GM23248 (cell line): Measurements from ENCODE around the gene KNDC1.

ENCODE experiments used
- EZH2 ChIP-seq: fragments of 200-600 bp; sonication (generic); IDR thresholded peaks from 2 replicates; pipeline ENCODE4 v1.6.1; 2018; ENCODE audit warnings: antibody characterized with exemption, mild to moderate bottlenecking; ENCODE audit not compliant: insufficient read depth, poor library complexity, severe bottlenecking
- EZH2phosphoT487 ChIP-seq: fragments of 200-600 bp; sonication (generic); IDR thresholded peaks from 2 replicates; pipeline ENCODE4 v1.6.1; 2018; ENCODE audit warnings: antibody characterized with exemption, moderate library complexity, mild to moderate bottlenecking, low read depth; ENCODE audit not compliant: insufficient read depth

GRCh38 chr10:133241501-133242205 lies 81.6 kb downstream of the KNDC1 start:
- TF ChIP-seq EZH2phosphoT487 (no peak), EZH2 (no peak)
